Inflammatory macrophage (primary cell): ENCODE measurements around the gene TEX19.

Source experiments
- DNase-seq, 2 donors: peaks; one replicate each; pipeline ENCODE4 v3.0.0-alpha.2; 2020 to 2022

TEX19 gene

GRCh38 chr17:82321947-82322466 is 37.0 kb upstream of the TEX19 start:
- DNase-seq: no peak

GRCh38 chr17:82322526-82323453 is 36.3 kb upstream of the TEX19 start:
- DNase-seq: no peak

- DNase-seq: no peak
Measured at GRCh38 chr17:82323514-82324234, 35.4 kb upstream of the TEX19 start.

- DNase-seq: no peak
Measured at GRCh38 chr17:82324566-82325285, 34.3 kb upstream of the TEX19 start.

- no peak for DNase-seq
Measured at GRCh38 chr17:82325286-82326180, 33.5 kb upstream of the TEX19 start.

- DNase-seq: no peak
Measured at GRCh38 chr17:82327289-82327688, 31.8 kb upstream of the TEX19 start.

GRCh38 chr17:82327757-82328140 is 31.3 kb upstream of the TEX19 start:
- DNase-seq: no peak

GRCh38 chr17:82328141-82328993 is 30.7 kb upstream of the TEX19 start:
- no peak for DNase-seq

GRCh38 chr17:82328994-82329507 is 30.0 kb upstream of the TEX19 start:
- DNase-seq: no peak

GRCh38 chr17:82329683-82330321 is 29.2 kb upstream of the TEX19 start:
- DNase-seq: no peak

GRCh38 chr17:82330322-82331239 is 28.5 kb upstream of the TEX19 start:
- DNase-seq: no peak

GRCh38 chr17:82331345-82331939 is 27.6 kb upstream of the TEX19 start:
- no peak for DNase-seq

GRCh38 chr17:82332669-82333278 is 26.3 kb upstream of the TEX19 start:
- peak; percentile 72 to 81 for DNase-seq

GRCh38 chr17:82333279-82334171 is 25.5 kb upstream of the TEX19 start, which contains the start of gene SECTM1:
SECTM1 (minus strand) TSS chr17:82333766; CDS start chr17:82327240, 6,526 bp downstream.
- peak in 1 of 2 donors; percentile 38 for DNase-seq

GRCh38 chr17:82334204-82334621 is 24.8 kb upstream of the TEX19 start:
- no peak for DNase-seq

- peak; percentile 13 to 17 for DNase-seq
Measured at GRCh38 chr17:82334622-82335394, 24.2 kb upstream of the TEX19 start.
